ENCODE measurements around the gene SLC47A1.

GRCh38 chr17:19574956-19575355 lies 41.3 kb downstream of the SLC47A1 start:
- TF ChIP-seq CTCF (tag by site-specific recombination; IDR thresholded peaks at IDR 0.05) (no peak), ZNF169 (tag by site-specific recombination; IDR thresholded peaks at IDR 0.05) (no peak), ZNF433 (tag by site-specific recombination; IDR thresholded peaks at IDR 0.05; ENCODE audit: low read depth) (no peak), RBAK (tag by site-specific recombination; IDR thresholded peaks at IDR 0.05) (no peak), REST (tag by site-specific recombination; IDR thresholded peaks at IDR 0.05) (no peak)

Measured in HEK293 (cell line).